HCT116 (cell line): ENCODE data around the gene AQP4. TPM values are rescaled to one million over a fixed set of nuclear protein-coding genes. Genes with fewer than 3 reads are reported as not detected.

Source experiments
- ATAC-seq: fragments of 200-7000 bp; cut with Tn5 transposase; 2 replicates; pipeline ENCODE4 v1.9.1; 2020; ENCODE audit warnings: mild to moderate bottlenecking, moderate library complexity
- BruUV-seq: library from RNA; stranded (reverse); fragments of 400-500 nt; replicated peaks from 2 replicates; lab custom pipeline; 2021; lab: Mats Ljungman, UMichigan
- CTCF ChIA-PET: fragments of 300-600 bp; sonication (Branson Sonifier 250); formaldehyde crosslinking; loops from one replicate; lab custom pipeline; 2021; ENCODE audit warnings: antibody characterized with exemption; lab: Charles Lee
- POLR2A ChIA-PET: fragments of 300-600, 350-600 bp; sonication (Branson Sonifier 250); formaldehyde crosslinking; loops from one replicate; lab custom pipeline; 2021; ENCODE audit warnings: antibody characterized with exemption; lab: Charles Lee
- RAD21 ChIA-PET, 2 experiments: fragments of 300-600 bp; sonication (Branson Sonifier 250); formaldehyde crosslinking; loops; one replicate each; lab custom pipeline; 2023; ENCODE audit warnings: low total read pairs in 2 of 2; ENCODE audit not compliant: uncharacterized antibody in 2 of 2, unreplicated experiment in 2 of 2, low non-redundant PET in 1 of 2; lab: Charles Lee
- DNase-seq: peaks from one replicate; pipeline ENCODE4 v3.0.0-alpha.2; 2010; ENCODE audit warnings: low read depth, low spot score
- H2AFZ ChIP-seq: fragments of 200-600 bp; shearing (Covaris generic), sonication (generic); 2 replicates; pipeline ENCODE4 v1.6.1; 2017; ENCODE audit warnings: low read depth, mixed run types, mixed read lengths, antibody characterized with exemption, low read length; ENCODE audit not compliant: poor library complexity, severe bottlenecking
- H3K27ac ChIP-seq: 2 replicates; pipeline ENCODE4 v1.5.1; 2012; ENCODE audit warnings: low read depth, low read length
- H3K27me3 ChIP-seq: fragments of 200-600 bp; sonication (generic); 2 replicates; pipeline ENCODE4 v1.6.1; 2016; ENCODE audit warnings: mixed run types, low read length, mixed read lengths; ENCODE audit not compliant: insufficient read depth
- H3K36me3 ChIP-seq, 2 experiments: fragments of 200-500 bp in 1 of 2; fragments of 200-600 bp in 1 of 2; sonication (Bioruptor generic) in 1 of 2; sonication (generic) in 1 of 2; 2 replicates each; pipeline versions ENCODE4 v1.5.1 to v1.6.1; 2014 to 2016; ENCODE audit warnings: low read length in 2 of 2, inconsistent platforms in 1 of 2, mixed read lengths in 1 of 2, mixed run types in 1 of 2; ENCODE audit not compliant: insufficient read depth in 2 of 2, control insufficient read depth in 1 of 2
- H3K4me1 ChIP-seq, 2 experiments: fragments of 200-600 bp in 1 of 2; sonication (generic) in 1 of 2; 2 replicates each; pipeline versions ENCODE4 v1.5.1 to v1.6.1; 2012 to 2017; ENCODE audit warnings: low read length in 2 of 2, inconsistent platforms in 1 of 2, mild to moderate bottlenecking in 1 of 2, mixed read lengths in 1 of 2, mixed run types in 1 of 2, moderate library complexity in 1 of 2; ENCODE audit not compliant: insufficient read depth in 2 of 2, control insufficient read depth in 1 of 2
- H3K4me2 ChIP-seq: fragments of 200-600 bp; sonication (generic); 2 replicates; pipeline ENCODE4 v1.6.1; 2017; ENCODE audit warnings: mixed run types, low read length, mixed read lengths
- H3K4me3 ChIP-seq, 2 experiments: fragments of 200-600 bp in 1 of 2; sonication (generic) in 1 of 2; replicated peaks in 1 of 2; 2 replicates each; pipeline ENCODE4 v1.5.1; 2011 to 2016; ENCODE audit warnings: low read length in 2 of 2, control low read depth in 1 of 2, low read depth in 1 of 2, mild to moderate bottlenecking in 1 of 2, mixed read lengths in 1 of 2, mixed run types in 1 of 2
- H3K79me2 ChIP-seq: fragments of 200-600 bp; sonication (generic); 2 replicates; pipeline ENCODE4 v1.6.1; 2017; ENCODE audit warnings: mild to moderate bottlenecking, mixed run types, low read length, moderate library complexity, mixed read lengths; ENCODE audit not compliant: insufficient read depth
- H3K9ac ChIP-seq: fragments of 200-600 bp; sonication (generic); 2 replicates; pipeline ENCODE4 v1.6.1; 2016; ENCODE audit warnings: low read length, mixed read lengths
- H3K9me2 ChIP-seq: fragments of 200-600 bp; sonication (generic), shearing (Covaris generic); 2 replicates; pipeline ENCODE4 v1.6.1; 2017; ENCODE audit warnings: mixed run types, mild to moderate bottlenecking, moderate library complexity; ENCODE audit not compliant: insufficient read depth
- H3K9me3 ChIP-seq, 2 experiments: fragments of 200-500 bp in 1 of 2; fragments of 200-600 bp in 1 of 2; sonication (Bioruptor generic) in 1 of 2; sonication (generic) in 1 of 2; 2 replicates each; pipeline ENCODE4 v1.6.1; 2014 to 2017; ENCODE audit warnings: low read length in 2 of 2, mixed read lengths in 2 of 2, inconsistent platforms in 1 of 2, low read depth in 1 of 2, mild to moderate bottlenecking in 1 of 2, mixed run types in 1 of 2, moderate library complexity in 1 of 2; ENCODE audit not compliant: control insufficient read depth in 1 of 2, insufficient read depth in 1 of 2
- H4K20me1 ChIP-seq: fragments of 200-600 bp; sonication (generic), shearing (Covaris generic); 2 replicates; pipeline ENCODE4 v1.6.1; 2017; ENCODE audit warnings: mixed run types, mild to moderate bottlenecking, moderate library complexity; ENCODE audit not compliant: insufficient read depth
- ELF1 ChIP-seq: IDR thresholded peaks from 2 replicates; pipeline ENCODE4 v1.6.1; 2012; ENCODE audit warnings: low read depth, borderline replicate concordance
- POLR2A ChIP-seq: IDR thresholded peaks from 2 replicates; pipeline ENCODE4 v1.7.0; 2011; ENCODE audit warnings: borderline replicate concordance; ENCODE audit not compliant: insufficient read depth, insufficient read length; ENCODE audit errors: extremely low read depth
- SIN3A ChIP-seq: IDR thresholded peaks from 2 replicates; pipeline ENCODE4 v1.6.1; 2012; ENCODE audit warnings: low read depth
- SRF ChIP-seq: IDR thresholded peaks from 2 replicates; pipeline ENCODE4 v1.6.1; 2012; ENCODE audit warnings: low read depth
- YY1 ChIP-seq: IDR thresholded peaks from 2 replicates; pipeline ENCODE4 v1.6.1; 2011; ENCODE audit warnings: low read length, low read depth, moderate library complexity, mild to moderate bottlenecking; ENCODE audit not compliant: insufficient replicate concordance; ENCODE audit errors: extremely low read depth
- ZNF274 ChIP-seq: fragments of 200-500 bp; sonication (Bioruptor generic); IDR thresholded peaks from 2 replicates; pipeline ENCODE4 v1.6.1; 2014; ENCODE audit warnings: mild to moderate bottlenecking, low read depth, low read length, inconsistent platforms
- intact Hi-C: fragments of 100-400 bp; cut with micrococcal nuclease; formaldehyde crosslinking; loops from 2 replicates; pipeline ENCODE4 v1.10.0; 2022
- total RNA-seq: library from RNA; stranded (reverse); gene quantifications from one replicate; pipeline ENCODE4 v1.2.1, GENCODE V29; 2021; ENCODE audit not compliant: unreplicated experiment
- TF ChIP-seq, protein P1 (sequence below), 3 experiments: fragments of 200-600 bp in 1 of 3; sonication (generic) in 1 of 3; IDR thresholded peaks in 2 of 3; conservative IDR thresholded peaks in 1 of 3; 2 replicates each; pipeline ENCODE4 v1.5.1; 2012 to 2017; ENCODE audit warnings: low read depth in 2 of 3, low read length in 2 of 3, antibody characterized with exemption in 1 of 3, borderline replicate concordance in 1 of 3, control low read depth in 1 of 3, mild to moderate bottlenecking in 1 of 3, mixed read lengths in 1 of 3, mixed run types in 1 of 3, moderate library complexity in 1 of 3; ENCODE audit not compliant: insufficient read depth in 1 of 3
- TF ChIP-seq, protein P2 (sequence below): IDR thresholded peaks from 2 replicates; pipeline ENCODE4 v1.6.1; 2011; ENCODE audit warnings: mild to moderate bottlenecking, low read length, moderate library complexity; ENCODE audit not compliant: insufficient replicate concordance; ENCODE audit errors: extremely low read depth
- TF ChIP-seq, protein P3 (sequence below): IDR thresholded peaks from 2 replicates; pipeline ENCODE4 v1.6.1; 2012

Gene AQP4
- total RNA-seq, 1 experiment from 2014 or later: 0.07 TPM

DNA sequence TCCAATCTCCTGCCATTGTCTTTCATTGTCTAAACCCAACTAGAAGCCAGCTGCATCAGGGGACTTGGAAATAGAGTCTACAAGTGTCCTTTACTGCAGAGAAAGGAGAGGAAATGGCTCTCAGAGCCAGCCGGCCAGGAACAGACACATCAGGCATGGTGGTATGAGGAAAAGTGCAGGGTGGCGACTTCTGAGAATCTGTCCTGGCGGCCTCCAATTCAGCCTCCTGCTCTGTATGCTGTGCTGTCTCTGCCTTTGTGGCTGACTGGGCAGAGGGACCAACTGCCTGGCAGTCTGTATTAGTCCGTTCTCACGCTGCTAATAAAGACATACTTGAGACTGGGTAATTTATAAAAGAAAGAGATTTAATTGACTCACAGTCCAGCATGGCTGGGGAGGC lies 36.8 kb upstream of the AQP4 start:
- H3K4me3 ChIP-seq: no peak overlapping the region
- ATAC-seq: no peak

DNA sequence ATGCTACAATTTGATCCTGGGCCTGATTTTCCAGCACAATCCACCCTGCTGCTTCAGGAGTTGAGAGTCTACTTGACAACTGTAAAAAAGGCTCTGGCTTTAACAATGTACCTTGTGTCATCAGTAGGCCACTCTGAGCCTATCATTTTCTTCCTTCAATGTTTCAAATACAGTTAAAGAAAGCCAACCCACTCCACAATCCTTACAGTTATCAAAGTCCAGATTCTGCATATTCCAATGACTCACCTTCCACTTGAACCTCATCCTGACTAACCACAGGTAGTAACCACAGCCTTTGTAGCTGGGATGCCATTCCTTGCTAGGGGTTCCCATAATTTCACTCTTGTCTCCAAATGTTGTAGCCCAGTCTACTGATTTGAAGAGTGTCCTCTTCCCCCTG lies 35.5 kb upstream of the AQP4 start:
- RAD21 ChIA-PET: no interaction called here
- Histone ChIP-seq H3K27ac (no peak overlapping the region), H3K9ac (no peak overlapping the region), H3K9me3 (no peaks in the 10 kb centered on the region), H4K20me1 (no peaks in the 10 kb centered on the region), H3K9me2 (no peaks in the 10 kb centered on the region)
- no peak for ATAC-seq
- TF ChIP-seq SIN3A: no peak
- no peak for TF ChIP-seq ZNF274
- TF ChIP-seq, protein P1, sequence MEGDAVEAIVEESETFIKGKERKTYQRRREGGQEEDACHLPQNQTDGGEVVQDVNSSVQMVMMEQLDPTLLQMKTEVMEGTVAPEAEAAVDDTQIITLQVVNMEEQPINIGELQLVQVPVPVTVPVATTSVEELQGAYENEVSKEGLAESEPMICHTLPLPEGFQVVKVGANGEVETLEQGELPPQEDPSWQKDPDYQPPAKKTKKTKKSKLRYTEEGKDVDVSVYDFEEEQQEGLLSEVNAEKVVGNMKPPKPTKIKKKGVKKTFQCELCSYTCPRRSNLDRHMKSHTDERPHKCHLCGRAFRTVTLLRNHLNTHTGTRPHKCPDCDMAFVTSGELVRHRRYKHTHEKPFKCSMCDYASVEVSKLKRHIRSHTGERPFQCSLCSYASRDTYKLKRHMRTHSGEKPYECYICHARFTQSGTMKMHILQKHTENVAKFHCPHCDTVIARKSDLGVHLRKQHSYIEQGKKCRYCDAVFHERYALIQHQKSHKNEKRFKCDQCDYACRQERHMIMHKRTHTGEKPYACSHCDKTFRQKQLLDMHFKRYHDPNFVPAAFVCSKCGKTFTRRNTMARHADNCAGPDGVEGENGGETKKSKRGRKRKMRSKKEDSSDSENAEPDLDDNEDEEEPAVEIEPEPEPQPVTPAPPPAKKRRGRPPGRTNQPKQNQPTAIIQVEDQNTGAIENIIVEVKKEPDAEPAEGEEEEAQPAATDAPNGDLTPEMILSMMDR (IDR thresholded peaks at IDR 0.05 in 2 of 3, conservative IDR thresholded peaks at IDR 0.05 in 1 of 3; ENCODE audit: borderline replicate concordance in 1 of 3, insufficient read depth in 1 of 3, low read depth in 2 of 3, low read length in 2 of 3): no peak
- TF ChIP-seq, protein P2, sequence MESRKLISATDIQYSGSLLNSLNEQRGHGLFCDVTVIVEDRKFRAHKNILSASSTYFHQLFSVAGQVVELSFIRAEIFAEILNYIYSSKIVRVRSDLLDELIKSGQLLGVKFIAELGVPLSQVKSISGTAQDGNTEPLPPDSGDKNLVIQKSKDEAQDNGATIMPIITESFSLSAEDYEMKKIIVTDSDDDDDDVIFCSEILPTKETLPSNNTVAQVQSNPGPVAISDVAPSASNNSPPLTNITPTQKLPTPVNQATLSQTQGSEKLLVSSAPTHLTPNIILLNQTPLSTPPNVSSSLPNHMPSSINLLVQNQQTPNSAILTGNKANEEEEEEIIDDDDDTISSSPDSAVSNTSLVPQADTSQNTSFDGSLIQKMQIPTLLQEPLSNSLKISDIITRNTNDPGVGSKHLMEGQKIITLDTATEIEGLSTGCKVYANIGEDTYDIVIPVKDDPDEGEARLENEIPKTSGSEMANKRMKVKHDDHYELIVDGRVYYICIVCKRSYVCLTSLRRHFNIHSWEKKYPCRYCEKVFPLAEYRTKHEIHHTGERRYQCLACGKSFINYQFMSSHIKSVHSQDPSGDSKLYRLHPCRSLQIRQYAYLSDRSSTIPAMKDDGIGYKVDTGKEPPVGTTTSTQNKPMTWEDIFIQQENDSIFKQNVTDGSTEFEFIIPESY: no peak
- no peak for TF ChIP-seq POLR2A
- no peak for TF ChIP-seq YY1
- TF ChIP-seq, protein P3, sequence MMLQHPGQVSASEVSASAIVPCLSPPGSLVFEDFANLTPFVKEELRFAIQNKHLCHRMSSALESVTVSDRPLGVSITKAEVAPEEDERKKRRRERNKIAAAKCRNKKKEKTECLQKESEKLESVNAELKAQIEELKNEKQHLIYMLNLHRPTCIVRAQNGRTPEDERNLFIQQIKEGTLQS: no peak
- TF ChIP-seq, all 23 proteins: peak for 0
- H3K79me2 ChIP-seq: no peaks in the 10 kb centered on the region
- no TSS peak for BruUV-seq
- no peak overlapping the region for H2AFZ ChIP-seq
- intact Hi-C loops: no loop called here
- no peaks in the 10 kb centered on the region for H3K27me3 ChIP-seq
- no peak overlapping the region for H3K4me3 ChIP-seq
- CTCF ChIA-PET: no interaction called here
- no peaks in the 10 kb centered on the region for H3K4me1 ChIP-seq
- H3K4me2 ChIP-seq: no peak overlapping the region
- H3K36me3 ChIP-seq: no peaks in the 10 kb centered on the region
- POLR2A ChIA-PET: no interaction called here
- DNase-seq: no peak

More for the DNA sequence above, 36.8 kb upstream of the AQP4 start:
- Histone ChIP-seq H3K9ac (no peak overlapping the region), H4K20me1 (no peaks in the 10 kb centered on the region), H3K27me3 (no peaks in the 10 kb centered on the region), H3K9me3 (no peaks in the 10 kb centered on the region), H3K79me2 (no peaks in the 10 kb centered on the region), H3K4me1 (no peaks in the 10 kb centered on the region), H3K9me2 (no peaks in the 10 kb centered on the region), H3K27ac (no peak overlapping the region), H3K36me3 (no peaks in the 10 kb centered on the region), H3K4me2 (no peak overlapping the region), H2AFZ (no peak overlapping the region)
- ChIA-PET RAD21 (no interaction called here), POLR2A (no interaction called here), CTCF (no interaction called here)
- no TSS peak for BruUV-seq
- intact Hi-C loops: no loop called here
- no peak for TF ChIP-seq SRF
- no peak for TF ChIP-seq POLR2A
- no peak for TF ChIP-seq YY1
- TF ChIP-seq ELF1: no peak
- DNase-seq: no peak
